Gastroesophageal sphincter (tissue), 4 donors: ENCODE data around the gene ASZ1. TPM values are rescaled to one million over a fixed set of nuclear protein-coding genes. Genes with fewer than 3 reads are reported as not detected.

Source experiments
- ATAC-seq: fragments of 150-250 bp; one replicate; pipeline ENCODE4 v1.9.1; 2016; ENCODE audit warnings: mild to moderate bottlenecking, moderate library complexity
- H3K27ac ChIP-seq, 4 donors: fragments of 200-600 bp; sonication (generic) in 3 of 4; 1 replicate in 3 of 4; 2 replicates in 1 of 4; pipeline ENCODE4 v1.5.1; 2016 to 2019
- H3K27me3 ChIP-seq: fragments of 200-600 bp; sonication (generic); one replicate; pipeline ENCODE4 v1.5.1; 2019
- H3K36me3 ChIP-seq, 2 donors: fragments of 200-600 bp; sonication (generic); one replicate each; pipeline ENCODE4 v1.5.1; 2019; ENCODE audit warnings: control low read depth in 1 of 2
- H3K4me1 ChIP-seq, 3 donors: fragments of 200-600 bp; sonication (generic); 1 replicate in 2 of 3; 2 replicates in 1 of 3; pipeline ENCODE4 v1.5.1; 2016 to 2019; ENCODE audit warnings: control low read depth in 2 of 3
- H3K4me3 ChIP-seq, 2 donors: fragments of 200-600 bp; sonication (generic); one replicate each; pipeline ENCODE4 v1.5.1; 2019; ENCODE audit warnings: mild to moderate bottlenecking in 1 of 2, moderate library complexity in 1 of 2
- H3K9me3 ChIP-seq, 3 donors: fragments of 200-600 bp; sonication (generic); one replicate each; pipeline ENCODE4 v1.5.1; 2017 to 2019; ENCODE audit warnings: control low read depth in 2 of 3
- CTCF ChIP-seq, 4 experiments: fragments of 200-600 bp in 2 of 4; fragments of 450-650 bp in 2 of 4; sonication (generic) in 1 of 4; IDR thresholded peaks; one replicate each; pipeline ENCODE4 v1.5.1; 2017 to 2019; ENCODE audit warnings: antibody characterized with exemption in 4 of 4, mild to moderate bottlenecking in 2 of 4, moderate library complexity in 2 of 4
- EP300 ChIP-seq: sonication (generic); formaldehyde crosslinking; IDR thresholded peaks from one replicate; pipeline ENCODE4 v1.6.1; 2017; ENCODE audit warnings: antibody characterized with exemption, mild to moderate bottlenecking
- POLR2A ChIP-seq, 2 donors: fragments of 450-650 bp; IDR thresholded peaks; one replicate each; pipeline ENCODE4 v1.6.1; 2017; ENCODE audit warnings: antibody characterized with exemption in 2 of 2, mild to moderate bottlenecking in 2 of 2, moderate library complexity in 1 of 2
- POLR2AphosphoS5 ChIP-seq: sonication (generic); formaldehyde crosslinking; IDR thresholded peaks from one replicate; pipeline ENCODE4 v1.6.1; 2017; ENCODE audit warnings: antibody characterized with exemption
- WGBS, 2 donors: methylation state at CpG; one replicate each; pipeline ENCODE4 v1.1.5; 2018; ENCODE audit warnings: low coverage in 1 of 2; 5-methylcytosine and 5-hydroxymethylcytosine counted together
- total RNA-seq, 4 donors: library from RNA; depleted of rRNA; stranded (reverse); fragments of >200 nt; gene quantifications; one replicate each; pipeline ENCODE4 v1.1.0, GENCODE V29; 2016

ASZ1 gene
- total RNA-seq, 4 donors from 2014 or later: not detected

GRCh38 chr7:117322741-117323304 is 104.5 kb downstream of the ASZ1 start, which contains the start of gene WNT2:
TSS of gene WNT2 (minus strand) at chr7:117323058. CDS start at chr7:117322989, 69 bp downstream.
- no peak for TF ChIP-seq POLR2A (IDR thresholded peaks at IDR 0.05)
- no peak for TF ChIP-seq EP300
- no peak for TF ChIP-seq CTCF (IDR thresholded peaks at IDR 0.05)
- TF ChIP-seq POLR2AphosphoS5: no peak
- Histone ChIP-seq H3K36me3 (no peaks in the 10 kb centered on the region), H3K9me3 (peaks cover 0 to 6% (median 0%) of the 10 kb centered on the region in 3 donors), H3K27ac (peak within 1 kb of the TSS in 1 of 4 donors; percentile 44), H3K4me1 (peaks cover 0 to 28% (median 5%) of the 10 kb centered on the region in 3 donors), H3K4me3 (peak within 1 kb of the TSS; percentile 11 to 47), H3K27me3 (peaks cover 55% of the 10 kb centered on the region)
- ATAC-seq: no peak
- WGBS, 2 donors: no CpG with 5 or more reads among the region's 60 CpGs

- no peak overlapping the region for H3K4me3 ChIP-seq
- H3K36me3 ChIP-seq: no peaks in the 10 kb centered on the region
- peaks cover 0 to 28% (median 5%) of the 10 kb centered on the region in 3 donors for H3K4me1 ChIP-seq
- H3K27me3 ChIP-seq: peaks cover 54% of the 10 kb centered on the region
- H3K27ac ChIP-seq: no peak overlapping the region
- no peak for TF ChIP-seq POLR2A (IDR thresholded peaks at IDR 0.05)
- no peak for TF ChIP-seq EP300
- TF ChIP-seq POLR2AphosphoS5: no peak
- ATAC-seq: no peak
- no peaks in the 10 kb centered on the region for H3K9me3 ChIP-seq
- 84 to 90% methylated on average over 5 to 6 of the region's 10 CpGs for WGBS, 2 donors
These were observed 106.8 kb downstream of the ASZ1 start for GRCh38 chr7:117320523-117320922.

- no peaks in the 10 kb centered on the region for H3K9me3 ChIP-seq
- ATAC-seq: no peak
- TF ChIP-seq CTCF (IDR thresholded peaks at IDR 0.05) (no peak), POLR2A (IDR thresholded peaks at IDR 0.05) (no peak), POLR2AphosphoS5 (no peak), EP300 (no peak)
- H3K4me1 ChIP-seq: peaks cover 0 to 21% (median 5%) of the 10 kb centered on the region in 3 donors
- peaks cover 42% of the 10 kb centered on the region for H3K27me3 ChIP-seq
- no peaks in the 10 kb centered on the region for H3K36me3 ChIP-seq
- H3K4me3 ChIP-seq: no peak overlapping the region
- whole genome bisulfite sequencing, 2 donors: 84 to 94% methylated on average over 3 of the region's 3 CpGs
- no peak overlapping the region for H3K27ac ChIP-seq
These were observed 108.1 kb downstream of the ASZ1 start for GRCh38 chr7:117319181-117319580.

- no peaks in the 10 kb centered on the region for H3K9me3 ChIP-seq
- no peak overlapping the region for H3K4me3 ChIP-seq
- no peak overlapping the region for H3K27ac ChIP-seq
- no peaks in the 10 kb centered on the region for H3K4me1 ChIP-seq
- no peaks in the 10 kb centered on the region for H3K36me3 ChIP-seq
- H3K27me3 ChIP-seq: no peaks in the 10 kb centered on the region
- TF ChIP-seq CTCF (IDR thresholded peaks at IDR 0.05): no peak
- TF ChIP-seq POLR2AphosphoS5: no peak
- TF ChIP-seq POLR2A (IDR thresholded peaks at IDR 0.05): no peak
- TF ChIP-seq EP300: no peak
- ATAC-seq: no peak
These were observed 113.7 kb downstream of the ASZ1 start for GRCh38 chr7:117313582-117313981.

Other genes starting within 250 kb of the ASZ1 start
- gene WNT2, start 104.4 kb downstream of the ASZ1 start, total RNA-seq: 1 to 10 TPM in 2 of 4 donors, under 1 TPM in 1, not detected in 1; 0.54 to 1.3 (median 1.1) TPM
- 1 to 10 TPM in 1 of 4 donors, not detected in 3; 1.9 TPM for gene CFTR, start 52.5 kb upstream of the ASZ1 start, total RNA-seq